GM21717 (cell line): ENCODE results near the gene PPP2R2C.

Source experiments
- ATAC-seq: cut with Tn5 transposase; IDR thresholded peaks from one replicate; pipeline ENCODE4 v1.9.1; 2021; ENCODE audit warnings: mild to moderate bottlenecking, moderate library complexity; ENCODE audit not compliant: unreplicated experiment

Gene PPP2R2C

DNA sequence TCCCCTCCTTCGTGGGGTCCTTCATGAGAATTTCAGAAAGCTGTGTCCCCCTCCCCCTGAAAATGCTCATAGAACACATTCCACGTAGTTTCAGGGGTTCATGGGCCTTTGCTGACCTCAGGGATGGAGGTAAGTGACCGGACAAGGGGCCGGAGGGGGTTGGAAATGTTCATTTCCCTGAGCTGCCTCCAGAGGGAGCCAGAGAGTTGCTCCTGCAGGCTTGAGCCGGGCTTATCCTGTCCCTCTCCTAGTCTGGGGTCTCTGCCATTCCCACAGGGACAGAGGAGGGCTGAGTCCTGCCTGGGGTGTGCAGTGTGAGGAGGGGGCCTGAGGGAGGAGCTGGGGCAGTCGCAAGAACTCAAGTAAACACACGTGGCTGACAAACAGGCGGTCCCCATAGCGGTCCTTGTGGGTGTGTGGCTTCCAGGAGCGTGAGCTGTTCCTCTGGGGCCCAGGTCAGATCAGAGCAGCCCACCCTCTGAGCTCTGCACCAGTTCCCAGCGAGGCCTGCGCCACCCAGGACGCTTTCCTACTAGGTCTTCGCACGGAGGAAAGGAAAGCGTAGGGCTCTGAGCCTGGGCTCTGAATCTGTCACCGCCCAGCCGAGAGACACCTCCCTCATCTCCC is 140.3 kb downstream of the PPP2R2C start:
- no peak for ATAC-seq

DNA sequence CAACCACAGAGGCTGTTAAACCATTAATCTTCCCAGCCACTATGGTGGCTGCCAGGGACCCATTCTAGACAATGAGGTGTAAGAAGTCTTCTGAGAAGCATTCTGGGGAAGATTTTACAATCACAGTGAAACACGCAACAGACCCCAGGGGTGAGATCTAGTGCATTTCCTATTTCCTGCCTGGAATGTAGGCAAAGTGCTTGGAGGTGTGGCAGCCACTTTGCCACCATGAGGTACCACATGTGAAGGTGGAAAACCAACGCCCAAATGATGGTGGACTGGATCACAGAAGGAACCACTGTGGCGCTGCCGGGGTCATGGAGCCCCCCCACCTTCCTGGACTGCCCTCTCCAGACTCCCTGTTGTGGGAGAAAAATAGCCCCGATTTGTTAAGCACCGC is 140.9 kb downstream of the PPP2R2C start:
- ATAC-seq: no peak

DNA sequence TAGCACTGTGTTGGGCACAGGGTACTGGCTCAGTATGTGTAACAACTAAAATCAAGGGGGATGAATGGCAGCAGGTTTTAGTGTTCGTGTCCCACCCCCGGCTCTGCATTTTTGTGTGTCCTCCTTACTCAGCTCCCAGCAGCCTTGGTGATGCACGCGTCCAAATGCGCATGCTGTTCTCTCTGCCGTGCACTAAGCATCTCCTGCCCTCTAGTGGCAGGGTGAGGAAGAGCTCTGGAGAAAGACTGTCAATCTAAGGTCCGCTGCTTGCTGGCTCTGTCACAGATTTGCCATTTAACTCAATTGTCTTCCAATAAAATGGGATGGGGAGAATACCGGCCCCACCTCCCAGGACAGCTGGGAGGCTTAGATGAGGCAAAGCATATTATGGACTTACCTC is 141.4 kb downstream of the PPP2R2C start:
- no peak for ATAC-seq

DNA sequence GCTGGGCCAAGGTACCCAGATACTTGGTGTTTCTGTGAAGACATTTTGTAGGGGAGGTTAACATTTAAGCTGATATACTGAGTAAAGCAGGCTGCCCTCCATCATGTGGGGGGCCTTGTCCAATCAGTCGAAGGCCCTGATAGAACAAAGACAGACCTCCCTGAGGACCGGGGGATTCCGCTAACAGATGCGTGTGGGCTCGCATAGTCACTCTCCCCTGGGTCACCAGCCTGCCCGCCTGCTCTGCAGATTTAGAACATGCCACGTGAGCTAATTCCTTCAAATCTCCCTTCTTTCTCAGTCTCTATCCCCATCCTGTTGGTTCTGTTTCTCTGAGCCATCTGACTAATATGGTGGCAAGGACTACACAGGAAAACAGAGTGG is 142.0 kb downstream of the PPP2R2C start:
- ATAC-seq: no peak

DNA sequence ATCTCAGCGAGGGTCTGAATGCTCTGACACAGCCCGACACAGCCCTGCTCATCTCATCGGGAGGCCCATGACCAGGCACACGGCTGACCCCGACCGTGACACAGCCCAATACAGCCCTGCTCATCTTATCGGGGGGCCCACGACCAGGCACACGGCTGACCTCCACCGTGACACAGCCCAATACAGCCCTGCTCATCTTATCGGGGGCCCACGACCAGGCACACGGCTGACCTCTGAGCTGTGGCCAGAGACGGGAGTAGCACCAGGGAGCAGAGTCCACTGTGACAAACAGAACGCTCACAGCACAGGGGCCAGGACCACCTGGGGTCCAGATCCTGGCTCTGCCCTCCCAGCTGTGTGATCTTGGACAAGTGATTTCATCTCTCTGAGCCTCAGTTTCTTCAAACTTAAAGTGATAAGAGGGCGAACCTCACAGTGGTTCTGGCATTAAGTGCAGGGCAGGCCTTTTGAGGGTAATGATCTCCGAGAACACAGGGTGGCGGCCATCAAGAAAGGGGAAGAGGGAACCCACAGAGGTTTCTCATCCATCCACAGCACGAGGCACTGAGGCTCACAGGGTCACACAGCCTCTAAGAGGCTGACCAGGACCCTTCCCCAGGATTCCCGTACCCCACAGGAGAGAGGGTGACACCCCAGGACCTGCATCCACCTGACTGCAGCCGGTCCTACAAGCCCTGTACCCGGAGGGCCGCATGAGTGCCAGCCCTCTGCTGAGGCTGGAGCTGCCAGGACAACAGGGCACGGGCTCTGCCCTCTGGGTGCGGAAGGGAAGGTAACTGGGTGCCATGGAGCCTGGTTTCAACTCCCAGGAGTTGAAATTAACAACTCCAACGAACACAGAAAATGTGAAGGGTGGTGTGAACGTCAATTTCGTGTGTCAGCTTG is 142.7 kb downstream of the PPP2R2C start:
- no peak for ATAC-seq

DNA sequence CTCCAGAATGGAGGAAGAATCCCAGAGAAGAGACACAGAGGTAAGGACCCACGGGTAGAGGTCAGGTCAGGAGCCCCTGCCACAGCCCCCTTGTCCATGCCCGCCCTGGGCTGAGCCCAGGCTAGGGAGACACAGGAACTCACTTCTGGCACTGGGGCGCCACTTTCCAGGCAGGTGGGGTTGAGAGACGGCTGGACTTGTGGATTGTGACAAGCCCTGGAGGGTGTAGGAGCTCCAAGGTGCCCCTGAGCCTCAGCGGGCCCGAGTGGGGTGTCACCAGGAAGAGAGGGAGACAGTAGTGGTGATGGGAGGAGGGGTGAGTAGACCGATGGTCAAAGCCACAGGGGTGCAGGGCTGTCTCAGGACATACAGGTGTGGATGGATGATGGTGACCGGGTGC is 143.9 kb downstream of the PPP2R2C start:
- ATAC-seq: no peak

DNA sequence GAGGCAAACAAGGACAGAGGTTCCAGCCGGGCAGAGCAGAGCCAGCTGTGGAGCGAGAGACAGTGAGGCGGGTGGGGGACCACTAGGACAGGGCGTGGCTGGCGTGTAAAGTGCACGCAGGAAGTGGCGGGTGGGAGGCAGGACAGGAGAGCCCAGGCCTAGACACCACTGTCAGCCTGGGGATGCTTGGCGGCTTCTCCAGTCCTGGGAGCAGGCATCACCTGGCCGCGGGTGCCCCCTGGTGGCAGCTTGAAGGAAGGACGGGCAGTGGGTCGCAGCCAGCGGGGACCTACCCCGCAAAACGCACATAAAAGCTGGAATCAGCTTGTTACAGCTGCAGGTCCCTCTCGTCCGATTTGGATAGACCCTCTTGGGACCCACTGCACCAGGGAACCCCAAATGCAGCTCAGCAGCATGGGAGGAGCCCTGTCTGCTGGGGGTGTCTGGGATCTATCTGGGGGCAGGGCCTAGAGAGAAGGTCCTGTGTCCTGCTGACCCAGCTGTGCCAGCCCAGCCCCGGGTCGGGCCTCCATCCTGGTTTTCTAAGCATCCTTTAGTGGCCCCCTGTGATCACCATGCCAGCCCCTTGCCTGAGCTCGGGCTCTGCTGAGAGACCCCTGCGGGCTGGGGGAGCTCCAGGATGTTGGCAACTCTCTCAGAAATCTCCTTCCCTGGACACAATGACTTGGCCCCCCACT is 145.0 kb downstream of the PPP2R2C start:
- ATAC-seq: peak; percentile 53

DNA sequence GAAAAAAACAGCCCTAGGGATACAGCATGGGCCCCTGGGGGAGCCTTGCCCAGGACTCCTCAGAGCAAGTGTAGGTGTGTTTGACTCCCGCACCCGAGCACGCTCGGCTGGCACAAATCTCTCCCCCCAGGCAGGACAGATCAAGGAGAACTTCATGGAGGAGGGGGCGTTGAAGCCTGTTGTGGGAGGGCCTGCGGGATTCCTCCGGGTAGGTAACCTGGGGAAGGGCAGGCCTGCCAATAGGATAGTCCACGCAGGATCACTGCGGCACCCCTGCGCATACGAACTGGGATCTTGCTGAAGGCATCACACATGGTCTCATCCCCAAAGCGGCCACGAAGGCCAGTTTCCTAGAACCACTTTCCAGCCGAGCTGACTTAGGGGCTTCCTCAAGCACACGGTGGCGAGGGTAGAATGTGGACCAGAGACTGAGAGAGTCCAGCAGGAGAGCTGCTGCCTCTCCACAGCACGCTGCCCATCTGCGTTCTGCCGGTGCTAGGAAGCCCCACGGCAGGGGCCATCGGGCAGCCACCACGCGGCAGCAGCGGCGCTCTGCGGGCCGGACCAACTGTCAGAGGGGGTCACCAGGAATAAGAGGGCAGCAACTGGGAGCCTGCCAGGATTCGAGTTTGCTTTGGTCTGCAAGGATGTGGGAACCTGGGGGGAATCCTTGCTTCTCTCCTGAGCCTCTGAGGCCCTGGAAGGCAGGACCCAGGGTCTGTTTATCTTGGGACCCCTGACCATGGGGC is 145.9 kb downstream of the PPP2R2C start:
- ATAC-seq: no peak

DNA sequence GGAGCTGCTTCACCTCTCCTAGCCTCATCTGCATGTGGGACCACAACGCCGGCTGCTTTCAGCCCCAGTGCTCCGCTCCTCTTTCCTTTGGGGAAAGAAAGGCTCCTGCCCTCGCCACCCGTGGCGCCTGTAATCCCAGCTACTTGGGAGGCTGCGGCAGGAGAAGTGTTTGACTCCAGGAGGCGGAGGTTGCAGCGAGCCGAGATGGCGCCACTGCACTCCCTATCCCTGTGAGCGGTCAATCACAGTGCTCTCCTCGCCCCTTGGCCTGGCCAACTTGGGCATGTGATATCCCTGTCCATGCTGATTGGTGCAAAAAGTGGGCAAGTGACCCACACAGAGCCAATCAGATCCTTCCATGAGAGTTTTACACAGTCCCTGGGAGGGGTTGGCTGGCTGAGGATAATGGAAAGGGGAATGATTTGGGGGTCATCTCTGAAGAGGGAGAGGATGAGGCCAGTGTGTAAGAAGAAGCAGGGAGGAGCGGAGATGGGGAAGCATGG is 146.6 kb downstream of the PPP2R2C start:
- no peak for ATAC-seq

DNA sequence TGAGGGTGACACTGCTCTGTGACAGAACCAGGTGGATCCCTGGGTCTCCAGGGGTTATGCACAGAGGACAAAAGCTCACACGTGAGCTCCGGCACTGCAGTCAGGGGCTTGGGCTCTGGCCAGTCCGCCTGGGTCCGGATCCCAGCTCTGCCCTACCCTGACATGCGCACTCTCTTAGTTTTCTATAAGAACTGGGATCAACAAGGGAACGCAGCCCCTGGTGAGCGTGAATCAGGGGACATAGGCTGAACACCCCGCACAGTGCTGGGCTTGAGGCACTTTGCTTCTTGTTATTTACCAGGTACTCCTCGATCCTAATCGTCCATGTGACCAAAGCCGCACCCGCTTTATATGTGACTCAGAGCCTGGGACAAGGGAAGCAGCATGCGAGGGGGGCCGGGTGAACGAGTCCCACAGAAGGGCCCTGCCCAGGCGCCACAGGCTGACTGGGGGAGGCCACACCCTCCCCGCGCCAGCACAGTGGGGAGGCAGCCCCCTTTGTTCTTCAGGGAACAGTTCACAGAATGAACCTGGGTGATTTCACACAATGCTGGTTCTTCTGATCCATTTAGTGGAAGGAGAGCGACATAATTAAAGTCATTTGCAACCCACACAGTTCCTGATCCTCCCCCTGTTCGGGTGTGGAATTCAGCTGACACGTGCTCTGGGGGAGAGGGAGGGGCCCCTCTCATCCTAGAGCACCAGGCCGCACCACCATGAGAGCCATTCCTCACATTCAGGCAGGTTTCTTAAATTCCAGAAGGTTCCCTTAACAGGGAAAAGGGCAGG is 147.2 kb downstream of the PPP2R2C start:
- no peak for ATAC-seq

DNA sequence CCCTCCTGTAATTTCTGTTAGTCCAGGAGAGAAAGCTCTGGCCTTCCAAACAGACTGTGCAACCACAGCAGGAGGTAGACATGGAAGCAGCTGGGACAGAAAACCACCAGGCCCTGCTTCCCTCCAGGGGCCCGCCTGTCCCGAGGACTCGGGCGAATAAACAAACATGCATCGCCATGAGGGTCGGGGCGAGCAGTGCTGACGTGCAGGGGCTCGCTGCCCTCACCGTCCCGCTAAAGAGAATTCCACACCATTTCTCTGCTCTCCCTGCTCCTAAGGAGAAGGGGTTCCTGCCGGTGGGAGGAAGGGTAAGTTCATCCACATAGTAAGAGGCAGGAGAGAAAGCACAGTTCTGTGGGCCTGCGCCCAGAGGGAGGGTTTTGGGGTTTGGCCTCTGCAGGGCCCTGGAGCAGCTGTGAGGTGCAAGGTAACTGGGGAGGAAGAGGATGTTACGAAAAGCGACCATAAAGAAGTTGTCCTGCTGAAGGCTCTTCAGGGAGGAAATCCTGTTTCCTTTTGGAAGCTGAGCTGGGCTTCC is 147.9 kb downstream of the PPP2R2C start:
- no peak for ATAC-seq

DNA sequence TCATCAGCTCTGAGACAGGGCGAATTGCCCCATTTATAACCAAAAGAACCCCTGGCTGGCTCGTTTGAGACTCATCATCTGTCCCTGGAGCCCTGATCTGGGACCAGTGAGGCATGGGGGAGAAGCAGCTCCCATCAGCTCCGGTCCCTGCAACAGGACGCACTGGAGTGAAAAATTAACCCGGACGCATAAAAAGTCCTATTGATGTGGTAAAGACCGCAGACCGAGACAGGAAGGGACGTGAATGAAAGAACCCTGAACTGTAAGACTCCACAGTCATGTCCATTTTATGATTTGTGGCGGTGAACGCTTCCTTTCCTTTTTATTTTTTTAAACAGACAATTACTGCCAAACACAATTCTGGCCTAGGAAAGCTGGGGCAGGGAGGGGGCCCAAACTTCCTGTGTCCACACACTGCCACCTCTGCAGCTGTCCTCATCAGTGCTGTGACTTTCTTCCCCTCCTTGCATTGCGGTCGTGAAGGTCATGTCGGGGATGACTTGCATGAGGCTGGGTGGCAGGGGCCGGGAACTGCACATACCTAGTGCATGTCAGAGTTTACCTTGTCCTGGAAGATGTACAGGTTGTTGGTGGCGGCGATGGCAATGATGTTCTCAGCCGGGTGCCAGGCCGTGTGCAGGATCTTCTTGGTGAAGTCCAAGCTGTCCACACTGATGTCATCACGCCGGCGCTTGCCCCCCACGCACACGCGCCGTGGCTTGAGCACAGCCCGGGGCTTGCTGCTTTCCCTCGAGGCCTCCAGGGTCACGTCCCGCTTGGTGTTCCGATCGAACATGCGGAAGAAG is 149.4 kb downstream of the PPP2R2C start:
- ATAC-seq: no peak

DNA sequence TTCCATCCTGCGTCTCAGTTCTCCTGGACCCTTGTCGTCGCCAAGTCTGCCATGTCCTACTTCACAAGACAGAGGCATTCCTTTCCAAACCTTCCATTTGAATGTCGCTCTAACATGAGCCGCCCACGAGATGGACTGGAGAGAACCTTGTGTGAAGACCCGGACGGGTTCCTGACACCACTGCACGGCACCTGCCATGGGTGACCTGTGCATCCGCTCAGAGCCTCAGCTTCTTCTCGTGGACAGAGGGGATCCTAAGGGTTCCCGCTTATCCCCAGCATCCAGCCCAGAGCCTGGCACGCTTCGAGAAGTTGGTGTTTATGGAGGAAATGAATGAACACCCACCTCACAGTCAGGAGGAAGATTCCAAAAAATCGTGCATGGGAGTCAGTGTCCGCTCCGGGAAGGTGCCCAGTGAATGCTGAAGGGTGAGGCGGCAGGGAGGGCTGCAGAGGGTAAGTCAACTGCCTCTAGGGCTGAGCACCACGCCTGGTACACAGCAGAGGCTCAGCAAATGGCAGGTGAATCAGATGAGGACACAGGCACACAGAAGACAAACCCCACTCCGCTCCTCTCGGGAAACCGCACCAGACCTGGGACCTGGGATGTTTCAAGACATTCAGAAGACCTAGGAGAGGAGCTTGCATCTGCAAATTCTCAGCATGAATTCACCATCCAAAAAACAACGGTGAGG is 150.2 kb downstream of the PPP2R2C start:
- no peak for ATAC-seq

DNA sequence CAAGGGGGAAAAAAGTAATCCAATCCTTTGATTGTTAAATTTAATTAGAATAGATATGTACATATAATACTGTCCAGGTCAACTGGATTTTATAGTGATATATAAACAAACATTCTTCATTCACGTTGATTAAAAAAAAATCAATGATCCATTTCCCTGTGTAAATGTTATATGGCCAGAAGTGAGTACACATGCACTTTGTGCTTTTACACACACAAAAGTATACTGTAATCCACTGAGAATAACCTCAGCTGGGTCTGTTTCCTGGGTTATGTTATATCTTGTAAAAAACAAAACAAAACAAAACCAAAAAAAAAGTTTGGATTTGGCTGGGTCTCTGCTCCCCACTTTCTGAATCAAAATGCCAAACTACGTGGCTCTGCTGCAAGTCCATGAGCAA is 151.1 kb downstream of the PPP2R2C start:
- ATAC-seq: no peak

DNA sequence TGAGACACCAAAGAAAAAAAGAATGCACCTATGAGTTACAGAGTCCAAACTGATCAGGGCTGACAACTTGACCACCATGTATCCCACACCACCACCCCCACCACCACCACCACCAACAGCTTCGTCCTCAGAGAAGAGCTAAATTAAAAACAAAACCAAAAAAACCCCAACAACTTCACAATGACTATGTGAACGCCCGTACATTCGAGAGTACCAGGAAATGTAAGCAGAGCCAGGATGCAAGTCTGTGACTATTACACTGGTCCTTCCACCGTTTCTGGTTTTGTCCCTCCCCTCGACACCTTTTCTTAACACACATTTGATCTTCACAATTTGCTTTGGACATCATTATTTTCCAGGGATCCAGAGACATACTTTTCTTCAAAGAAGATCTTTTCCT is 151.8 kb downstream of the PPP2R2C start:
- ATAC-seq: no peak

DNA sequence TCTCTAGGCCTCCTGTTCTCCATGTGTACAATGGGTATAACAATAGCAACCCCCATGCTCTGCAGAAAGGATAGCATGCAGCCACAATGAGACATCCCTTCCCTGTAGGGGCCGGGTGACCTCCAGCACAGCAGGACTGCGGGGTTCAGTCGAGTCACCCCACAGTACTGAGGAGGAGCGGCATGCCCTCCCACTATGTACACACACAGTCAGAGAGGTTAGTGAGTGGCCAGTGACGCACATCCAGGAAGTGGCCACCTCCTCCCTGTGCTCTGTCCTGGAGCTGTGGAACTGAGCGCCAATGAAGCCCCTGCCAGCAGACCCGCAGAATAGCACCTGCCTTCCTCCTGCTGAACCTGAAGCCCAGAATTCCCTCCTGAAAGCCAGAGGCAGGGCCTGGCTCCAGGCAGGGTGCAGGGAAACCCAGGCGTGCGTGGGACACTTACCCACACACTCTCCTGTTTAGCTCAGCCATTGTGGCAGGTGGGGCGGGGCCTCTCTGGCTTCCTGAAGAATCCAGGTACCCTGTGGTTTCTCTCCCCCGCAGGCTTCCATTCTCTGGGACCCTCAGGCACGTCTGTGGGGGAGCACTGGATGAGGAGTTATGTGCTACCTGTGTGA is 152.8 kb downstream of the PPP2R2C start:
- ATAC-seq: no peak

DNA sequence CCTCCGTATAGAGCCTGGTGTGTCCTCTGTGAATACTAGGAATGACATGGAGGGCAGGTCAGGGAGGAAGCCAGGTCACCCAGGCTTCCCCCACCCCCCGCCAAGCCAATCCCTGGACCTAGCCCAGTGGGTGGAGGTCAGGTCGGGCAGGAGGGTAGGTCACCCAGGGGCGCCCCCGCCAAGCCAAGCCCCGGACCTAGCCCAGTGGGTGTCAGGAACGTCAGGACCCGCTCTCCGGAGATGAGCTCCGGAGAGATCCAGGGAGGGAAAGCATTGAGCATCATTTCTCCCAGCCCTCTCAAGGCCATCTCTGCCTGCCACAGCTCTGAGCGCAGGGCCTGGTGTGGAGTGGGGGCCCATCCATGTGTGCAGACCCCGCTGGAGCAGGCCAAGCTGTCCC is 154.2 kb downstream of the PPP2R2C start:
- no peak for ATAC-seq

DNA sequence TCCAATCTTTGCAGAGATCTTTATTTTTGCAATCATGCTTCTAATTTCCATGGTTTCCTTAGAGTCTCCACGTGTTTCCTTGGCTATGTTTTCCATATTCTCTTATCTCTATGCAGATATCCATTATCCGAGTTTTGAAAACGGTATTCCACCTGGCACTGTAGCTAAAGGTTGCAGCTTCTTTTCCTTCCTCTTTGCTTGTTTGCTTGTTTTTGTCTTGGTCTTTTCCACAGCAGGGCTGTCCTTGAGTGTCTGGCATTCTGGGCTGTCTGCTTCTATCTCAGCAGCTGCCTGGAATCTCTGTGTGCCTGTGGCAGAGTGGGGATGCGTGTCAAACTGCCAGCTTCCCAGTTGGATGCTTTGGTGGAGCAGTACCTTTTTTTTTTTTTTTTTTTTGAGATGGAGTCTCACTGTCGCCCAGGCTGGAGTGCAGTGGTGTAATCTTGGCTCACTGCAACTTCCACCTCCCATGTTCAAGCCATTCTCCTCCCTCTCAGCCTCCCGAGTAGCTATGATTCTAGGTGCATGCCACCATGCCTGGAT is 155.9 kb downstream of the PPP2R2C start:
- no peak for ATAC-seq
